Activated naive CD8-positive, alpha-beta T cell treated with anti-CD3 and anti-CD28 coated beads for 36 hours (primary cell): Measurements from ENCODE around the gene RGS12. TPM values are rescaled to one million over a fixed set of nuclear protein-coding genes. Genes with fewer than 3 reads are reported as not detected.

Experiments used
- DNase-seq: peaks from one replicate; pipeline ENCODE4 v3.0.0; 2021
- H3K27ac Mint-ChIP-seq: one replicate; pipeline ENCODE4 v1.8.0; 2022; ENCODE audit warnings: mild to moderate bottlenecking, moderate library complexity, mixed read lengths
- H3K27me3 Mint-ChIP-seq: one replicate; pipeline ENCODE4 v1.8.0; 2022; ENCODE audit warnings: mild to moderate bottlenecking, mixed read lengths
- H3K36me3 Mint-ChIP-seq: one replicate; pipeline ENCODE4 v1.8.0; 2021; ENCODE audit warnings: mild to moderate bottlenecking, mixed read lengths
- H3K4me1 Mint-ChIP-seq: one replicate; pipeline ENCODE4 v1.8.0; 2021; ENCODE audit warnings: mixed read lengths
- H3K4me3 Mint-ChIP-seq: one replicate; pipeline ENCODE4 v1.8.0; 2022; ENCODE audit warnings: mild to moderate bottlenecking, moderate library complexity, mixed read lengths
- H3K9me3 Mint-ChIP-seq: one replicate; pipeline ENCODE4 v1.8.0; 2022; ENCODE audit warnings: mixed read lengths
- total RNA-seq, 2 experiments: library from RNA; stranded (reverse); gene quantifications; one replicate each; pipeline ENCODE4 v1.2.3, GENCODE V29; 2021

Gene RGS12
- total RNA-seq, 2 experiments from 2014 or later = 1.7 to 2.9 TPM

GRCh38 chr4:3317011-3317655 lies 24.3 kb downstream of the RGS12 start:
- no peak overlapping the region for H3K27ac Mint-ChIP-seq
- no peak overlapping the region for H3K4me3 Mint-ChIP-seq
- H3K27me3 Mint-ChIP-seq = no peaks in the 10 kb centered on the region
- no peaks in the 10 kb centered on the region for H3K9me3 Mint-ChIP-seq
- DNase-seq = no peak
- no peaks in the 10 kb centered on the region for H3K36me3 Mint-ChIP-seq
- H3K4me1 Mint-ChIP-seq = no peaks in the 10 kb centered on the region

GRCh38 chr4:3317656-3318211 lies 24.9 kb downstream of the RGS12 start:
- Mint-ChIP-seq H3K4me3 (no peak overlapping the region), H3K36me3 (no peaks in the 10 kb centered on the region), H3K4me1 (no peaks in the 10 kb centered on the region), H3K9me3 (no peaks in the 10 kb centered on the region), H3K27ac (no peak overlapping the region), H3K27me3 (no peaks in the 10 kb centered on the region)
- no peak for DNase-seq

- Mint-ChIP-seq H3K27ac (no peak overlapping the region), H3K4me3 (no peak overlapping the region), H3K27me3 (no peaks in the 10 kb centered on the region), H3K9me3 (no peaks in the 10 kb centered on the region), H3K4me1 (no peaks in the 10 kb centered on the region), H3K36me3 (no peaks in the 10 kb centered on the region)
- DNase-seq = no peak
Observed at GRCh38 chr4:3318561-3319021, 25.8 kb downstream of the RGS12 start.

GRCh38 chr4:3320361-3321023 lies 27.7 kb downstream of the RGS12 start:
- Mint-ChIP-seq H3K4me1 (no peaks in the 10 kb centered on the region), H3K27me3 (no peaks in the 10 kb centered on the region), H3K36me3 (no peaks in the 10 kb centered on the region), H3K4me3 (no peak overlapping the region), H3K9me3 (peaks cover 2% of the 10 kb centered on the region), H3K27ac (no peak overlapping the region)
- DNase-seq = no peak

- no peaks in the 10 kb centered on the region for H3K36me3 Mint-ChIP-seq
- H3K27me3 Mint-ChIP-seq = no peaks in the 10 kb centered on the region
- no peak for DNase-seq
Observed at GRCh38 chr4:3321295-3321889, 28.6 kb downstream of the RGS12 start.

GRCh38 chr4:3322059-3322550 lies 29.3 kb downstream of the RGS12 start:
- Mint-ChIP-seq H3K4me1 (no peaks in the 10 kb centered on the region), H3K4me3 (no peak overlapping the region), H3K27ac (no peak overlapping the region), H3K36me3 (no peaks in the 10 kb centered on the region), H3K9me3 (peaks cover 2% of the 10 kb centered on the region), H3K27me3 (peaks cover under 1% of the 10 kb centered on the region)
- no peak for DNase-seq

More at GRCh38 chr4:3321295-3321889, 28.6 kb downstream of the RGS12 start:
- Mint-ChIP-seq H3K27ac (no peak overlapping the region), H3K4me1 (no peaks in the 10 kb centered on the region), H3K9me3 (peaks cover 2% of the 10 kb centered on the region), H3K4me3 (no peak overlapping the region)

- no peak for DNase-seq
- Mint-ChIP-seq H3K4me1 (no peaks in the 10 kb centered on the region), H3K27ac (no peak overlapping the region), H3K4me3 (no peak overlapping the region), H3K27me3 (peaks cover 3% of the 10 kb centered on the region), H3K9me3 (peaks cover 2% of the 10 kb centered on the region), H3K36me3 (no peaks in the 10 kb centered on the region)
Observed at GRCh38 chr4:3323071-3323481, 30.3 kb downstream of the RGS12 start.

- no peak for DNase-seq
- H3K27me3 Mint-ChIP-seq = peaks cover 3% of the 10 kb centered on the region
- no peaks in the 10 kb centered on the region for H3K36me3 Mint-ChIP-seq
- peaks cover 2% of the 10 kb centered on the region for H3K9me3 Mint-ChIP-seq
- H3K27ac Mint-ChIP-seq = no peak overlapping the region
- H3K4me1 Mint-ChIP-seq = no peaks in the 10 kb centered on the region
- H3K4me3 Mint-ChIP-seq = no peak overlapping the region
Observed at GRCh38 chr4:3324093-3324815, 31.4 kb downstream of the RGS12 start.

- Mint-ChIP-seq H3K4me1 (no peaks in the 10 kb centered on the region), H3K27ac (no peak overlapping the region), H3K9me3 (peaks cover 2% of the 10 kb centered on the region), H3K27me3 (peaks cover 3% of the 10 kb centered on the region), H3K4me3 (no peak overlapping the region), H3K36me3 (no peaks in the 10 kb centered on the region)
- no peak for DNase-seq
Observed at GRCh38 chr4:3328814-3329663, 36.2 kb downstream of the RGS12 start.

GRCh38 chr4:3329887-3330286 lies 37.1 kb downstream of the RGS12 start:
- H3K4me3 Mint-ChIP-seq = no peak overlapping the region
- DNase-seq = no peak
- H3K27ac Mint-ChIP-seq = no peak overlapping the region
- peaks cover 3% of the 10 kb centered on the region for H3K4me1 Mint-ChIP-seq
- no peaks in the 10 kb centered on the region for H3K36me3 Mint-ChIP-seq
- H3K9me3 Mint-ChIP-seq = peaks cover 2% of the 10 kb centered on the region
- peaks cover 3% of the 10 kb centered on the region for H3K27me3 Mint-ChIP-seq

- Mint-ChIP-seq H3K9me3 (no peaks in the 10 kb centered on the region), H3K27me3 (peaks cover 3% of the 10 kb centered on the region), H3K4me3 (no peak overlapping the region), H3K4me1 (peaks cover 3% of the 10 kb centered on the region), H3K36me3 (no peaks in the 10 kb centered on the region), H3K27ac (no peak overlapping the region)
- DNase-seq = no peak
Observed at GRCh38 chr4:3330707-3331106, 37.9 kb downstream of the RGS12 start.

- Mint-ChIP-seq H3K4me3 (no peak overlapping the region), H3K4me1 (peaks cover 3% of the 10 kb centered on the region), H3K27ac (no peak overlapping the region), H3K9me3 (no peaks in the 10 kb centered on the region), H3K27me3 (peaks cover 6% of the 10 kb centered on the region), H3K36me3 (no peaks in the 10 kb centered on the region)
- DNase-seq = no peak
Observed at GRCh38 chr4:3331511-3332394, 38.9 kb downstream of the RGS12 start.

GRCh38 chr4:3332498-3332897 lies 39.7 kb downstream of the RGS12 start:
- Mint-ChIP-seq H3K27me3 (peaks cover 3% of the 10 kb centered on the region), H3K27ac (no peak overlapping the region), H3K4me3 (no peak overlapping the region), H3K4me1 (peaks cover 3% of the 10 kb centered on the region), H3K36me3 (no peaks in the 10 kb centered on the region), H3K9me3 (no peaks in the 10 kb centered on the region)
- DNase-seq = no peak
